Muscle layer of colon (tissue), 2 donors: ENCODE measurements around the gene CACNG5.
"Not testable (repeated sequence)": the region's sequence is repeated elsewhere in the genome, so short reads cannot be mapped to it uniquely, and the experiment has no call there.

ENCODE experiments used
- H3K27ac ChIP-seq: one replicate; pipeline ENCODE4 v1.7.0; 2013; ENCODE audit warnings: low read depth, mild to moderate bottlenecking, low read length, moderate library complexity
- H3K27me3 ChIP-seq, 2 donors: one replicate each; pipeline ENCODE4 v1.7.0; 2013; ENCODE audit warnings: low read length in 2 of 2, mild to moderate bottlenecking in 2 of 2; ENCODE audit not compliant: insufficient read depth in 2 of 2, control insufficient read depth in 1 of 2
- H3K36me3 ChIP-seq: one replicate; pipeline ENCODE4 v1.7.0; 2013; ENCODE audit warnings: mild to moderate bottlenecking, low read length; ENCODE audit not compliant: insufficient read depth
- H3K4me1 ChIP-seq: one replicate; pipeline ENCODE4 v1.7.0; 2013; ENCODE audit warnings: mild to moderate bottlenecking, low read length; ENCODE audit not compliant: insufficient read depth
- H3K4me3 ChIP-seq, 2 donors: one replicate each; pipeline ENCODE4 v1.7.0; 2013; ENCODE audit warnings: low read length in 2 of 2, low read depth in 1 of 2, mild to moderate bottlenecking in 1 of 2, moderate library complexity in 1 of 2
- H3K9ac ChIP-seq: one replicate; pipeline ENCODE4 v1.7.0; 2013; ENCODE audit warnings: low read length
- H3K9me3 ChIP-seq: one replicate; pipeline ENCODE4 v1.7.0; 2013; ENCODE audit warnings: mild to moderate bottlenecking, low read length
- donor health status: abdominal sarcoma.
- donor health status: Adenocarcinoma of cecum.

The CACNG5 gene

GRCh38 chr17:66889480-66890230 is 54.7 kb downstream of the CACNG5 start:
- no peaks in the 10 kb centered on the region for H3K27me3 ChIP-seq
- no peak overlapping the region for H3K27ac ChIP-seq

GRCh38 chr17:66892246-66892645 is 57.3 kb downstream of the CACNG5 start:
- H3K36me3 ChIP-seq = no peaks in the 10 kb centered on the region
- no peaks in the 10 kb centered on the region for H3K9me3 ChIP-seq
- H3K27ac ChIP-seq = no peak overlapping the region
- H3K4me1 ChIP-seq = no peaks in the 10 kb centered on the region
- H3K4me3 ChIP-seq = no peak overlapping the region
- no peak overlapping the region for H3K9ac ChIP-seq
- H3K27me3 ChIP-seq = no peaks in the 10 kb centered on the region

More at GRCh38 chr17:66889480-66890230, 54.7 kb downstream of the CACNG5 start:
- H3K4me3 ChIP-seq = no peak overlapping the region
- no peaks in the 10 kb centered on the region for H3K36me3 ChIP-seq
- H3K9ac ChIP-seq = no peak overlapping the region
- no peaks in the 10 kb centered on the region for H3K4me1 ChIP-seq
- H3K9me3 ChIP-seq = no peaks in the 10 kb centered on the region

GRCh38 chr17:66893382-66893781 is 58.5 kb downstream of the CACNG5 start:
- H3K9me3 ChIP-seq = no peaks in the 10 kb centered on the region
- no peaks in the 10 kb centered on the region for H3K27me3 ChIP-seq
- H3K27ac ChIP-seq = no peak overlapping the region
- H3K36me3 ChIP-seq = no peaks in the 10 kb centered on the region
- no peak overlapping the region for H3K9ac ChIP-seq
- H3K4me1 ChIP-seq = no peaks in the 10 kb centered on the region
- H3K4me3 ChIP-seq = no peak overlapping the region

DNA sequence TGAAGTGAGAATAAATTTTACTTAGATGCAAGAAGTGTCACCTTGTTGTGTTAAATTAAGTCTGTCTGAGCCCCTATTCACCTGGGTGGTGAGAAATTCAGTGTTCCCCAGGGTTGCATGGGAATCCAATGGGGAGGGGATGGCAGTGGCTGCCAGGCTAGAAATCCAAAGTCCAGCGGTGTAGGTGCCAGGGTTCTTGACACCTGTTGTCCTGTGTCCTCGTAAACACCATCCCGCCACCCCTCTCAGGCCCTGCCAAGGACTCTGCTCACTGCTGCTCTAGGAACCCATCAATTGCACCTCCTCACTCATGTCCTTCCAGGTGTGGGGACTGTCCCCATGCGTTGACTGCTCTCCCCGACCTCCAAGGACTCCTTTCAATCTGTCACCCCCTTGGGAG is 58.9 kb downstream of the CACNG5 start:
- Histone ChIP-seq H3K27me3 (no peaks in the 10 kb centered on the region), H3K36me3 (no peaks in the 10 kb centered on the region), H3K27ac (no peak overlapping the region), H3K4me1 (no peaks in the 10 kb centered on the region), H3K4me3 (no peak overlapping the region), H3K9me3 (no peaks in the 10 kb centered on the region), H3K9ac (no peak overlapping the region)

- no peaks in the 10 kb centered on the region for H3K9me3 ChIP-seq
- no peaks in the 10 kb centered on the region for H3K4me1 ChIP-seq
- H3K27me3 ChIP-seq = no peaks in the 10 kb centered on the region
- H3K36me3 ChIP-seq = no peaks in the 10 kb centered on the region
- H3K9ac ChIP-seq = no peak overlapping the region
- no peak overlapping the region for H3K4me3 ChIP-seq
- no peak overlapping the region for H3K27ac ChIP-seq
Measured at GRCh38 chr17:66897141-66897540, 62.2 kb downstream of the CACNG5 start.

GRCh38 chr17:66898536-66898935 is 63.6 kb downstream of the CACNG5 start:
- H3K4me3 ChIP-seq = no peak overlapping the region
- no peak overlapping the region for H3K27ac ChIP-seq
- no peaks in the 10 kb centered on the region for H3K36me3 ChIP-seq
- H3K4me1 ChIP-seq = no peaks in the 10 kb centered on the region
- H3K9ac ChIP-seq = no peak overlapping the region
- no peaks in the 10 kb centered on the region for H3K9me3 ChIP-seq
- H3K27me3 ChIP-seq = no peaks in the 10 kb centered on the region

- Histone ChIP-seq H3K27ac (no peak overlapping the region), H3K36me3 (no peaks in the 10 kb centered on the region), H3K9me3 (no peaks in the 10 kb centered on the region), H3K27me3 (no peaks in the 10 kb centered on the region), H3K4me1 (peaks cover 5% of the 10 kb centered on the region), H3K4me3 (no peak overlapping the region), H3K9ac (no peak overlapping the region)
Measured at GRCh38 chr17:66900126-66901010, 65.5 kb downstream of the CACNG5 start.

DNA sequence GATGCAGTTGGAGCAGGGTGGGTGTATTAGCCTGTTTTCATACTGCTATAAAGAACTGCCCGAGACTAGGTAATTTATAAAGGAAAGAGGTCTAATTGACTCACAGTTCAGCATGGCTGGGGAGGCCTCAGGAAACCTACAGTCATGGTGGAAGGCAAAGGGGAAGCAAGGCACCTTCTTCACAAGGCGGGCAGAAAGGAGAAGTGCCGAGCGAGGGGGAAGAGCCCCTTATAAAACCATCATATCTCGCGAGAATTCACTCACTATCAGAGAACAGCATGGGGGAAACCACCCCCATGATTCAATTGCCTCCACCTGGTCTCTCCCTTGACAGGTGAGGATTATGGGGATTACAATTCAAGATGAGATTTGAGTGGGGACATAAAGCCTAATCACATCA is 68.4 kb downstream of the CACNG5 start:
- H3K9ac ChIP-seq, H3K27ac ChIP-seq, H3K27me3 ChIP-seq, H3K4me1 ChIP-seq, H3K4me3 ChIP-seq, H3K36me3 ChIP-seq, H3K9me3 ChIP-seq: not testable (repeated sequence)

DNA sequence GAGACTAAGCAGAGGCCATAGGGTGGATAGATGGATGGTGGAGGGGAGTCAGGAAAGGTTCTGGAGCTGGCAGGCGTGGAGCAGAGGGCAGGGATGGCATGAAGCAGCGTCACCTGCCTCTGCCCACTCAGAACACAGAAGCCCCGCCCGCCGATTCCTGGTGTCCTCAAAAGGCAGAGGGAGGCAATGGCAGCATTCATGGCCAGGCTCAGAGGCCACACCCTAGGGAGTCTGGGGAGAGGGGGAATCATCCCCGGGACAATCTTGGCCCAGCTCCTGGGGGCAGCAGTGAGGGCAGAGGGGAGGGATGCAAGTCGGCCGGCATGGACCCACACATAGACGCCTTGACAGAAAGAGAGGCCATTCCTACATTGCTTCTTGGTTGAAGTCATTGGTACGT is 68.9 kb downstream of the CACNG5 start:
- H3K27ac ChIP-seq = no peak overlapping the region
- no peaks in the 10 kb centered on the region for H3K27me3 ChIP-seq
- peaks cover 8% of the 10 kb centered on the region for H3K4me1 ChIP-seq
- no peak overlapping the region for H3K4me3 ChIP-seq
- no peaks in the 10 kb centered on the region for H3K9me3 ChIP-seq
- H3K9ac ChIP-seq = no peak overlapping the region
- no peaks in the 10 kb centered on the region for H3K36me3 ChIP-seq

GRCh38 chr17:66904760-66905624 is 70.1 kb downstream of the CACNG5 start:
- H3K27ac ChIP-seq = no peak overlapping the region
- no peaks in the 10 kb centered on the region for H3K27me3 ChIP-seq
- H3K9ac ChIP-seq = no peak overlapping the region
- H3K4me3 ChIP-seq = no peak overlapping the region
- no peaks in the 10 kb centered on the region for H3K36me3 ChIP-seq
- peaks cover 8% of the 10 kb centered on the region for H3K4me1 ChIP-seq
- H3K9me3 ChIP-seq = no peaks in the 10 kb centered on the region
